ENCODE measurements around the gene ARHGEF28. TPM values are rescaled to one million over a fixed set of nuclear protein-coding genes. Genes with fewer than 3 reads are reported as not detected.

The ARHGEF28 gene
- total and polyA plus RNA-seq, 2 donors (not counting 1 experiment from before 2014, with no cell fraction given) = 2.3 to 34.3 TPM

GRCh38 chr5:73935719-73936118 is 309.7 kb downstream of the ARHGEF28 start:
- TF ChIP-seq CTCF (conservative IDR thresholded peaks at IDR 0.05 in 1 of 2, IDR thresholded peaks at IDR 0.05 in 1 of 2; ENCODE audit: low read depth in 1 of 2, low read length in 2 of 2) = no peak
- TF ChIP-seq EZH2 (IDR thresholded peaks at IDR 0.05; ENCODE audit: low read length, missing control alignments) = no peak
- Histone ChIP-seq H2AFZ (ENCODE audit: low read length) (no peak overlapping the region), H3K4me1 (ENCODE audit: control insufficient read depth, extremely low read depth, insufficient read depth, low read length) (peaks cover 9% of the 10 kb centered on the region), H3K4me2 (ENCODE audit: extremely low read depth, insufficient read depth, low read length) (no peak overlapping the region), H3K79me2 (ENCODE audit: control insufficient read depth, insufficient read depth, low read length) (no peaks in the 10 kb centered on the region), H3K4me3 (replicated peaks in 1 of 4; ENCODE audit: control extremely low read depth in 1 of 4, insufficient read depth in 1 of 4, low read depth in 3 of 4, low read length in 4 of 4) (no peak overlapping the region), H3K9ac (ENCODE audit: insufficient read depth, low read length) (no peak overlapping the region), H3K36me3 (ENCODE audit: control insufficient read depth, insufficient read depth, low read length) (no peaks in the 10 kb centered on the region), H4K20me1 (ENCODE audit: control insufficient read depth, extremely low read depth, insufficient read depth, low read length) (no peaks in the 10 kb centered on the region), H3K27me3 (ENCODE audit: control insufficient read depth, insufficient read depth, low read length) (no peaks in the 10 kb centered on the region), H3K27ac (ENCODE audit: insufficient read depth, low read length) (no peak overlapping the region), H3K9me3 (ENCODE audit: control insufficient read depth, insufficient read depth, low read depth, low read length) (no peaks in the 10 kb centered on the region)
- no peak for DNase-seq (ENCODE audit: low read depth in 2 of 2)

- H4K20me1 ChIP-seq (ENCODE audit: control insufficient read depth, extremely low read depth, insufficient read depth, low read length) = no peaks in the 10 kb centered on the region
- no peaks in the 10 kb centered on the region for H3K79me2 ChIP-seq (ENCODE audit: control insufficient read depth, insufficient read depth, low read length)
- H3K9me3 ChIP-seq (ENCODE audit: control insufficient read depth, insufficient read depth, low read depth, low read length) = no peaks in the 10 kb centered on the region
- peak overlapping the region; percentile 61 for H3K4me2 ChIP-seq (ENCODE audit: extremely low read depth, insufficient read depth, low read length)
- peak; percentile 91 to 99 for DNase-seq (ENCODE audit: low read depth in 2 of 2)
- H3K36me3 ChIP-seq (ENCODE audit: control insufficient read depth, insufficient read depth, low read length) = no peaks in the 10 kb centered on the region
- TF ChIP-seq EZH2 (IDR thresholded peaks at IDR 0.05; ENCODE audit: low read length, missing control alignments) (no peak), CTCF (conservative IDR thresholded peaks at IDR 0.05 in 1 of 2, IDR thresholded peaks at IDR 0.05 in 1 of 2; ENCODE audit: low read depth in 1 of 2, low read length in 2 of 2) (no peak)
- no peak overlapping the region for H3K9ac ChIP-seq (ENCODE audit: insufficient read depth, low read length)
- H3K4me3 ChIP-seq (replicated peaks in 1 of 4; ENCODE audit: control extremely low read depth in 1 of 4, insufficient read depth in 1 of 4, low read depth in 3 of 4, low read length in 4 of 4) = no peak overlapping the region
- H2AFZ ChIP-seq (ENCODE audit: low read length) = no peak overlapping the region
- no peaks in the 10 kb centered on the region for H3K27me3 ChIP-seq (ENCODE audit: control insufficient read depth, insufficient read depth, low read length)
- peak overlapping the region; percentile 51 for H3K27ac ChIP-seq (ENCODE audit: insufficient read depth, low read length)
- peaks cover 9% of the 10 kb centered on the region for H3K4me1 ChIP-seq (ENCODE audit: control insufficient read depth, extremely low read depth, insufficient read depth, low read length)
Measured at GRCh38 chr5:73938280-73938937, 312.4 kb downstream of the ARHGEF28 start.

DNA sequence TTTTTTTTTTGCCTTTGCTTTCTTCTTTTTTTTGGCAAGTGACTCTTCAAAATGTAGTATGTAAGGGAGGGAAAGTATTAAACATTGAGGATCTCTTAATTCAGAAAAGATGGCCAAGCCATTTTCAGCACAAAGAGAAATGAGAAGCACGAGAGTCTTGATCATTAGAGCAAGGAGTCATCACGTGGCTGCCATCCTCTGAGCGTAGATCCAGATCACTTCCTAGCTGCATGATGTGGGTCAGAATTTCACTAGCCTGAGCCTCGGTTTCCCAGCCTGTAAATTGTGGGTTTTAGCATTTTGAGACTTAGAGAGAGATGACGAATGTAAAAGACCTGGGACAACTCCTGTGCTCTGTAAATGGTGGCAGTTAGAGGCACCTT is 312.9 kb downstream of the ARHGEF28 start:
- H3K9me3 ChIP-seq (ENCODE audit: control insufficient read depth, insufficient read depth, low read depth, low read length) = no peaks in the 10 kb centered on the region
- H3K4me1 ChIP-seq (ENCODE audit: control insufficient read depth, extremely low read depth, insufficient read depth, low read length) = peaks cover 9% of the 10 kb centered on the region
- TF ChIP-seq EZH2 (IDR thresholded peaks at IDR 0.05; ENCODE audit: low read length, missing control alignments) = no peak
- no peak for TF ChIP-seq CTCF (conservative IDR thresholded peaks at IDR 0.05 in 1 of 2, IDR thresholded peaks at IDR 0.05 in 1 of 2; ENCODE audit: low read depth in 1 of 2, low read length in 2 of 2)
- peak overlapping the region; percentile 45 for H3K4me2 ChIP-seq (ENCODE audit: extremely low read depth, insufficient read depth, low read length)
- no peaks in the 10 kb centered on the region for H3K27me3 ChIP-seq (ENCODE audit: control insufficient read depth, insufficient read depth, low read length)
- no peak overlapping the region for H3K4me3 ChIP-seq (replicated peaks in 1 of 4; ENCODE audit: control extremely low read depth in 1 of 4, insufficient read depth in 1 of 4, low read depth in 3 of 4, low read length in 4 of 4)
- no peaks in the 10 kb centered on the region for H4K20me1 ChIP-seq (ENCODE audit: control insufficient read depth, extremely low read depth, insufficient read depth, low read length)
- H3K36me3 ChIP-seq (ENCODE audit: control insufficient read depth, insufficient read depth, low read length) = no peaks in the 10 kb centered on the region
- H3K9ac ChIP-seq (ENCODE audit: insufficient read depth, low read length) = no peak overlapping the region
- H3K79me2 ChIP-seq (ENCODE audit: control insufficient read depth, insufficient read depth, low read length) = no peaks in the 10 kb centered on the region
- no peak for DNase-seq (ENCODE audit: low read depth in 2 of 2)
- H3K27ac ChIP-seq (ENCODE audit: insufficient read depth, low read length) = peak overlapping the region; percentile 26
- no peak overlapping the region for H2AFZ ChIP-seq (ENCODE audit: low read length)

All from fibroblast of lung (primary cell).